Activated naive CD4-positive, alpha-beta T cell treated with anti-CD3 and anti-CD28 coated beads for 36 hours (primary cell): Measurements from ENCODE around the gene KIN. TPM values are rescaled to one million over a fixed set of nuclear protein-coding genes. Genes with fewer than 3 reads are reported as not detected.
"Not testable (repeated sequence)": the region's sequence is repeated elsewhere in the genome, so short reads cannot be mapped to it uniquely, and the experiment has no call there.

Experiments
- CTCF ChIA-PET: fragments of 350-600 bp; sonication (Branson Sonifier 250); formaldehyde crosslinking; loops from one replicate; lab custom pipeline; 2021; ENCODE audit warnings: antibody characterized with exemption; lab: Charles Lee
- DNase-seq: peaks from one replicate; pipeline ENCODE4 v3.0.0-alpha.2; 2020
- H3K27ac Mint-ChIP-seq: one replicate; pipeline ENCODE4 v1.8.0; 2021; ENCODE audit warnings: mild to moderate bottlenecking, mixed read lengths
- H3K27me3 Mint-ChIP-seq: one replicate; pipeline ENCODE4 v1.8.0; 2021; ENCODE audit warnings: low read depth, mixed read lengths
- H3K36me3 Mint-ChIP-seq: one replicate; pipeline ENCODE4 v1.8.0; 2021; ENCODE audit warnings: low read depth, mixed read lengths
- H3K4me1 Mint-ChIP-seq: one replicate; pipeline ENCODE4 v1.8.0; 2021; ENCODE audit warnings: low read depth, mixed read lengths
- H3K4me3 Mint-ChIP-seq: one replicate; pipeline ENCODE4 v1.8.0; 2021; ENCODE audit warnings: mild to moderate bottlenecking, moderate library complexity, mixed read lengths
- H3K9me3 Mint-ChIP-seq: one replicate; pipeline ENCODE4 v1.8.0; 2021; ENCODE audit warnings: mixed read lengths
- intact Hi-C: fragments of 100-400 bp; cut with micrococcal nuclease; formaldehyde crosslinking; loops from one replicate; pipeline ENCODE4 v1.15.1; 2023
- total RNA-seq, 2 experiments: library from RNA; stranded (reverse); gene quantifications; one replicate each; pipeline ENCODE4 v1.2.3, GENCODE V29; 2021

The KIN gene
- total RNA-seq, 2 experiments from 2014 or later, result 6.4 to 7.7 TPM

- intact Hi-C loops, result loop anchor here (1.0 to 10.0 kb wide), 4 partner anchors 62 to 1546 kb away; partner anchors contain the start of gene TAF3
- Mint-ChIP-seq H3K9me3 (no peaks in the 10 kb centered on the region), H3K4me3 (no peak overlapping the region), H3K4me1 (no peaks in the 10 kb centered on the region), H3K36me3 (peaks cover 36% of the 10 kb centered on the region), H3K27ac (no peak overlapping the region), H3K27me3 (no peaks in the 10 kb centered on the region)
- DNase-seq, result peak; percentile 39
- CTCF ChIA-PET, result interaction anchor here (0.6 to 1.4 kb wide), 4 partner anchors 8 to 293 kb away, joined by 3 to 4 read pairs (median 4); no protein-coding TSS in a partner anchor
Measured at GRCh38 chr10:7756360-7756992, 31.3 kb downstream of the KIN start.

DNA sequence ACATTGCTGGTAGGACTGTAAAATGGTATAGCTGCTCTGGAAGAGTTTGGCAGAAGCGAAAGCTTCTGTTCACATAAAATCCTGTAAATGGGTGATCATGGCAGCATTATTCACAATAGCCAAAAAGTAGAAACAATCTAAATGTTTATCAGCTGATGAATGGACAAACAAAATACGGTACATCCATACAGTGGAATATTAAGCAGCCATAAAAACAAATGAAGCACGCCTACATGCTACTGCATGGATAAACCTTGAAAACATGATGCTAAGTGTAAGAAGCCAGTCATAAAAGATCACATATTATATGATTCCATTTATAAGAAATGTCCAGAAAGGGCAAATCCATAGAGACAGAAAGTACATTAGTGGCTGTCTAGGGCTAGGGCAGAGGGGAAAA is 32.7 kb downstream of the KIN start:
- no peaks in the 10 kb centered on the region for H3K4me1 Mint-ChIP-seq
- H3K9me3 Mint-ChIP-seq, result no peaks in the 10 kb centered on the region
- H3K27me3 Mint-ChIP-seq, result no peaks in the 10 kb centered on the region
- H3K36me3 Mint-ChIP-seq, result peaks cover 32% of the 10 kb centered on the region
- intact Hi-C loops, result loop anchor here (5.0 to 10.0 kb wide), 2 partner anchors 230 to 1547 kb away; no protein-coding TSS in a partner anchor
- no peak for DNase-seq
- CTCF ChIA-PET, result no interaction called here
- H3K4me3 Mint-ChIP-seq, result no peak overlapping the region
- H3K27ac Mint-ChIP-seq, result no peak overlapping the region

GRCh38 chr10:7752251-7752650 is 35.5 kb downstream of the KIN start:
- no peak overlapping the region for H3K4me3 Mint-ChIP-seq
- DNase-seq, result no peak
- H3K9me3 Mint-ChIP-seq, result no peaks in the 10 kb centered on the region
- H3K27ac Mint-ChIP-seq, result no peak overlapping the region
- H3K4me1 Mint-ChIP-seq, result no peaks in the 10 kb centered on the region
- no peaks in the 10 kb centered on the region for H3K27me3 Mint-ChIP-seq
- intact Hi-C loops, result loop anchor here (10.0 kb wide), 1 partner anchor 227 kb away; no protein-coding TSS in a partner anchor
- peaks cover 23% of the 10 kb centered on the region for H3K36me3 Mint-ChIP-seq
- CTCF ChIA-PET, result no interaction called here

DNA sequence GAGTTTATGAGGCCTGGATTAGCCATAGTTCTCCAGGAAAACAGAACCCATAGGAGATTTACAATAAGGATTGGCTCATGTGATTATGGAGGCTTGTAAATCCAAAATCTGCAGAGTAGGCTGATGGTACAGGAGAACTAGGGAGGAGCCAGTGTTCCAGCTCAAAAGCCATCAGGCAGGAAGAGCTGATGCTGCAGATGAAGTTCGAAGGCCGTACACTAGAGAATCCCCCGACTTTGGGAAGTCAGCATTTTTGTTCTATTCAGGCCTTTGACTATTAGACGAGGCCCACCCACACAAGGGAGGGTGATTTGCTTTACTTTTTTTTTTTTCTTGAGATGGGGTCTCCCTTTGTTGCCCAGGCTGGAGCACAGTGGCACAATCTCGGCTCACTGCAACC is 37.6 kb downstream of the KIN start:
- H3K27me3 Mint-ChIP-seq, result no peaks in the 10 kb centered on the region
- no peak overlapping the region for H3K27ac Mint-ChIP-seq
- H3K4me1 Mint-ChIP-seq, result no peaks in the 10 kb centered on the region
- CTCF ChIA-PET, result no interaction called here
- no peak for DNase-seq
- peaks cover 19% of the 10 kb centered on the region for H3K36me3 Mint-ChIP-seq
- no peaks in the 10 kb centered on the region for H3K9me3 Mint-ChIP-seq
- no peak overlapping the region for H3K4me3 Mint-ChIP-seq
- intact Hi-C loops, result loop anchor here (10.0 kb wide), 1 partner anchor 225 kb away; no protein-coding TSS in a partner anchor

- H3K36me3 Mint-ChIP-seq, result peaks cover 14% of the 10 kb centered on the region
- H3K27me3 Mint-ChIP-seq, DNase-seq, intact Hi-C loops, H3K4me3 Mint-ChIP-seq, H3K27ac Mint-ChIP-seq, H3K4me1 Mint-ChIP-seq, H3K9me3 Mint-ChIP-seq: not testable (repeated sequence)
- CTCF ChIA-PET, result interaction anchor here (0.6 kb wide), 1 partner anchor 8 kb away, joined by 3 read pairs; no protein-coding TSS in a partner anchor
Measured at GRCh38 chr10:7748637-7749036, 39.2 kb downstream of the KIN start.

GRCh38 chr10:7744307-7744706 is 43.5 kb downstream of the KIN start:
- DNase-seq, result no peak
- no peaks in the 10 kb centered on the region for H3K4me1 Mint-ChIP-seq
- no peaks in the 10 kb centered on the region for H3K9me3 Mint-ChIP-seq
- intact Hi-C loops, result no loop called here
- no peak overlapping the region for H3K27ac Mint-ChIP-seq
- CTCF ChIA-PET, result no interaction called here
- H3K27me3 Mint-ChIP-seq, result no peaks in the 10 kb centered on the region
- no peaks in the 10 kb centered on the region for H3K36me3 Mint-ChIP-seq
- H3K4me3 Mint-ChIP-seq, result no peak overlapping the region

DNA sequence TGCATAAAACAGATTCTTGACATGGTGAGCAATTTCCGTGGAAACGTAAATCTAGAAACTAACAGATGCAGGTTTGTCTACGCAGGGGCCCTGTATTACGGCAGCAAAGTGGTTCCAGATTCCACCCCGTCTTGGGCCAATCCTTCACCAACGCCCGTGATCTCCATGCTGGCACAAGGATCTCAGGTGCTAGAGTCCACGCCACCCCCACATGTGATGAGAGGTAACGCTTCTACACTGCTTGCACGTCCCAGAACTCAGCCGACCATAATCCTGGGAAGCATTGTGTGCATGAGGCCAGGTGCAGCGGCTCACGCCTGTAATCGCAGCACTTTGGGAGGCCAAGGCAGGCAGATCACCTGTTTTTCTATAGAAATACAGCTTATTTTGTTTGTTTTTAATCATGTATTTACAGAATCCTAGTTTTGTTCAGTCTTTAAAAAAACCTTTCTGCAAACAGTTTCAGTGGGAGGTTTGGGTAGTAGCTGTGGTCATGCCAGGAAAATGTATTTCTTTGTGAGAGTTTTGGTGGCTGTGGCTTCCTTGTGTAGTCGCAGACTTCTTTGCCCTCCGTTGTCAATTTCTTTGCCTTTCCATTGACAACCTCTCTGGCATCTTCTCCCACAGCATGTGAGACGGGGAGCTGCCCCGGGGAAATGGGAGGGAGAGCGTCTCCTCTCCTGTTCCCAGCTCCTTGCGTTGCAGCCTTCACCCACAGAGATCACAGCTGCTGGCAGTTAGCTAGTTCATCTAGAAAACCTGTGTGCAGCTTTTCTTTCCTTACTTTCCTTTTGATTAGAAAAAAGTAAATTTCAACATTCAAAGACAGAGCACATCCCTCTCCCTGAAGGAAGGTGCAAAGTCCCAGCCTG is 49.0 kb downstream of the KIN start:
- Mint-ChIP-seq H3K36me3 (no peaks in the 10 kb centered on the region), H3K4me3 (no peak overlapping the region), H3K27ac (no peak overlapping the region), H3K9me3 (no peaks in the 10 kb centered on the region), H3K27me3 (no peaks in the 10 kb centered on the region), H3K4me1 (no peaks in the 10 kb centered on the region)
- intact Hi-C loops, result no loop called here
- CTCF ChIA-PET, result interaction anchor here (0.9 kb wide), 1 partner anchor 213 kb away, joined by 3 read pairs; no protein-coding TSS in a partner anchor
- no peak for DNase-seq

DNA sequence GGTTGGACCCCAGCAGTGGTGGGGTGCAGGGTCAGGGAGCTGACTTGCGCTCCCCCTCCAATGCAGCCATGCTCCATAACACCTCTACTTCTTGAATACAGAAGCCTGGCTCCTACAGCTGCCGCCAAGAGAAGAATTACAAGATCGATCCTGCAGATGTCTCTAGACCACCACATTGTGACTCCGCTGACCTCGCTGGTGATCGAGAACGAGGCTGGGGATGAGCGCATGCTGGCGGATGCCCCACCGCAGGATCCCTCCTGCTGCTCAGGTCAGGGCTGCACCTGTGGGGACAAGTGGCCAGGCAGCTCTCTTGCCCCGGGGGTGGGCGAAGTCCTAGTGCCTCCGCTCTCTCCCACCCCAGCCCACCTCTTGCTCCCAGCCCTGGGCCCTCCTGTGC is 53.0 kb downstream of the KIN start:
- H3K36me3 Mint-ChIP-seq, result no peaks in the 10 kb centered on the region
- no peak for DNase-seq
- no peak overlapping the region for H3K27ac Mint-ChIP-seq
- CTCF ChIA-PET, result no interaction called here
- no peak overlapping the region for H3K4me3 Mint-ChIP-seq
- intact Hi-C loops, result no loop called here
- H3K27me3 Mint-ChIP-seq, result no peaks in the 10 kb centered on the region
- H3K9me3 Mint-ChIP-seq, result no peaks in the 10 kb centered on the region
- H3K4me1 Mint-ChIP-seq, result no peaks in the 10 kb centered on the region

DNA sequence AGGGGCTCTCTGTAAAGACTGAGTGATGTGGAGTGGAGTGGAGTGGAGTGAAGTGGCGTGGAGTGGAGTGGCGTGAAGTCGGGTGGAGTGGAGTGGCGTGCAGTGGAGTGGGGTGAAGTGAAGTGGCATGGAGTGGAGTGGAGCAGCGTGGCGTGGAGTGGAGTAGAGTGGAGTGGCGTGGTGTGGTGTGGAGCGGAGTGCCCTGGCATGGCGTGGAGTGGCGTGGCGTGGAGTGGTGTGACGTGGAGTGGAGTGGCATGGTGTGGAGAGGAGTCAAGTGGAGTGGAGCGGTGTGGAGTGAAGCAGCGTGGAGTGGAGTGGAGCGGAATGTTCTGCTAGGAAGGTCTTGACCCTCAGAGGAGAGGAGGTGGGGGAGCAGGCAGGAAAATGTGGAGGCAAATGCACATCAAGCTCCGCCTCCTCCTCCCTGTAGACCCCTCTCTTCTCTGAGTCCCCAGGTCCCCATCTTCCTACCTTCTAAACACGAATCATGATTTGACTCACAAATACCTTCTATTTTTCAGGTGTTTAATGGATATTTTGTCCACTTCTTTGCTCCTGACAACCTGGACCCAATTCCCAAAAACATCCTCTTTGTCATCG is 64.8 kb downstream of the KIN start:
- CTCF ChIA-PET, result no interaction called here
- no peak overlapping the region for H3K4me3 Mint-ChIP-seq
- no peaks in the 10 kb centered on the region for H3K36me3 Mint-ChIP-seq
- no peaks in the 10 kb centered on the region for H3K4me1 Mint-ChIP-seq
- H3K27ac Mint-ChIP-seq, result no peak overlapping the region
- no peaks in the 10 kb centered on the region for H3K9me3 Mint-ChIP-seq
- intact Hi-C loops, result no loop called here
- DNase-seq, result no peak
- H3K27me3 Mint-ChIP-seq, result peaks cover 2% of the 10 kb centered on the region

- peaks cover 3% of the 10 kb centered on the region for H3K27me3 Mint-ChIP-seq
- no peak overlapping the region for H3K4me3 Mint-ChIP-seq
- H3K27ac Mint-ChIP-seq, result no peak overlapping the region
- no peaks in the 10 kb centered on the region for H3K4me1 Mint-ChIP-seq
- H3K9me3 Mint-ChIP-seq, result no peaks in the 10 kb centered on the region
- CTCF ChIA-PET, result no interaction called here
- DNase-seq, result no peak
- intact Hi-C loops, result no loop called here
- no peaks in the 10 kb centered on the region for H3K36me3 Mint-ChIP-seq
Measured at GRCh38 chr10:7720478-7720877, 67.3 kb downstream of the KIN start.

GRCh38 chr10:7718685-7719084 is 69.1 kb downstream of the KIN start:
- H3K27me3 Mint-ChIP-seq, result peaks cover 2% of the 10 kb centered on the region
- H3K36me3 Mint-ChIP-seq, result no peaks in the 10 kb centered on the region
- H3K4me1 Mint-ChIP-seq, result no peaks in the 10 kb centered on the region
- intact Hi-C loops, result no loop called here
- CTCF ChIA-PET, result no interaction called here
- no peak for DNase-seq
- no peak overlapping the region for H3K4me3 Mint-ChIP-seq
- H3K27ac Mint-ChIP-seq, result no peak overlapping the region
- H3K9me3 Mint-ChIP-seq, result no peaks in the 10 kb centered on the region

DNA sequence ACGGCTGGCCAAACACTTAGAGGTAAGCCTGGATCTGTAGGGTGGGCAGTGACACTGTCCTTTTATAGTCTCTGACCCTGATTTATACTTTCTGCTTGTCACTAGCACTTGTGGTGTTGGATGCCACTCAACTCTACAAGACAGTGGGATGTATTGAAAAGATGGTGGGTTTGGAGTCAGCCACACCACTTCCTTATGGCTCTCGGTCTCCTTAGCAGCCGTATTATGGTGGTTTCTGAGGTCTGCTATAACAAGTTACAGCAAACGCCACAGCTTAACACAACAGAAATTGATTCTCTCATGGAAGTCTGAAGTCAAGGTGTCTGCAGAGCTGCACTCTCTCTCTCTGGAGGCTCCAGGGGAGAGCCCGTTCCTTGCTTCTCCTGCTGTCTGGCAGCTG is 70.0 kb downstream of the KIN start:
- Mint-ChIP-seq H3K4me3 (no peak overlapping the region), H3K4me1 (no peaks in the 10 kb centered on the region), H3K36me3 (no peaks in the 10 kb centered on the region), H3K27ac (no peak overlapping the region), H3K9me3 (no peaks in the 10 kb centered on the region), H3K27me3 (peaks cover 2% of the 10 kb centered on the region)
- CTCF ChIA-PET, result interaction anchor here (1.4 kb wide), 1 partner anchor 31 kb away, joined by 3 read pairs; no protein-coding TSS in a partner anchor
- intact Hi-C loops, result no loop called here
- DNase-seq, result no peak
